Glutamatergic neuron (in vitro differentiated cells): ENCODE measurements around the gene SDCCAG8. TPM values are rescaled to one million over a fixed set of nuclear protein-coding genes. Genes with fewer than 3 reads are reported as not detected.
A peak's percentile ranks its signal among the peaks of the same experiment; 100 is the strongest.

Experiments used
- DNase-seq: peaks from one replicate; pipeline ENCODE4 v3.0.0; 2022
- H3K27ac Mint-ChIP-seq: one replicate; pipeline ENCODE4 v1.8.0; 2020; ENCODE audit warnings: mild to moderate bottlenecking, mixed read lengths, inconsistent platforms; ENCODE audit not compliant: unreplicated experiment
- H3K27me3 Mint-ChIP-seq: one replicate; pipeline ENCODE4 v1.8.0; 2020; ENCODE audit warnings: mild to moderate bottlenecking, moderate library complexity, mixed read lengths, inconsistent platforms; ENCODE audit not compliant: unreplicated experiment
- H3K36me3 Mint-ChIP-seq: one replicate; pipeline ENCODE4 v1.8.0; 2020; ENCODE audit warnings: mild to moderate bottlenecking, mixed read lengths, inconsistent platforms; ENCODE audit not compliant: unreplicated experiment
- H3K4me1 Mint-ChIP-seq: one replicate; pipeline ENCODE4 v1.8.0; 2020; ENCODE audit warnings: mild to moderate bottlenecking, low read depth, mixed read lengths, inconsistent platforms; ENCODE audit not compliant: unreplicated experiment
- H3K4me3 Mint-ChIP-seq: one replicate; pipeline ENCODE4 v1.8.0; 2020; ENCODE audit warnings: mild to moderate bottlenecking, mixed read lengths, inconsistent platforms; ENCODE audit not compliant: unreplicated experiment
- H3K9me3 Mint-ChIP-seq: one replicate; pipeline ENCODE4 v1.8.0; 2020; ENCODE audit warnings: mild to moderate bottlenecking, moderate library complexity, mixed read lengths, inconsistent platforms; ENCODE audit not compliant: unreplicated experiment
- total RNA-seq: library from RNA; stranded (reverse); fragmentation: NEBNext Ultra II Directional; extraction: Animal tissue kit (Norgen Biotek cat#: 25700); gene quantifications from one replicate; pipeline ENCODE4 v1.2.1, GENCODE V29; 2021; ENCODE audit not compliant: unreplicated experiment
- TF ChIP-seq, protein P1 (sequence below): fragments of 200-600 bp; sonication (generic); IDR thresholded peaks from one replicate; pipeline ENCODE4 v1.5.0; 2021; ENCODE audit not compliant: partially characterized antibody, unreplicated experiment

Gene SDCCAG8
- total RNA-seq, 1 donor from 2014 or later, result 52.8 TPM

GRCh38 chr1:243246916-243247315, 8.9 kb upstream of the SDCCAG8 start:
- peaks cover under 1% of the 10 kb centered on the region for H3K36me3 Mint-ChIP-seq
- TF ChIP-seq, protein P1, sequence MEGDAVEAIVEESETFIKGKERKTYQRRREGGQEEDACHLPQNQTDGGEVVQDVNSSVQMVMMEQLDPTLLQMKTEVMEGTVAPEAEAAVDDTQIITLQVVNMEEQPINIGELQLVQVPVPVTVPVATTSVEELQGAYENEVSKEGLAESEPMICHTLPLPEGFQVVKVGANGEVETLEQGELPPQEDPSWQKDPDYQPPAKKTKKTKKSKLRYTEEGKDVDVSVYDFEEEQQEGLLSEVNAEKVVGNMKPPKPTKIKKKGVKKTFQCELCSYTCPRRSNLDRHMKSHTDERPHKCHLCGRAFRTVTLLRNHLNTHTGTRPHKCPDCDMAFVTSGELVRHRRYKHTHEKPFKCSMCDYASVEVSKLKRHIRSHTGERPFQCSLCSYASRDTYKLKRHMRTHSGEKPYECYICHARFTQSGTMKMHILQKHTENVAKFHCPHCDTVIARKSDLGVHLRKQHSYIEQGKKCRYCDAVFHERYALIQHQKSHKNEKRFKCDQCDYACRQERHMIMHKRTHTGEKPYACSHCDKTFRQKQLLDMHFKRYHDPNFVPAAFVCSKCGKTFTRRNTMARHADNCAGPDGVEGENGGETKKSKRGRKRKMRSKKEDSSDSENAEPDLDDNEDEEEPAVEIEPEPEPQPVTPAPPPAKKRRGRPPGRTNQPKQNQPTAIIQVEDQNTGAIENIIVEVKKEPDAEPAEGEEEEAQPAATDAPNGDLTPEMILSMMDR, result no peak
- no peak overlapping the region for H3K4me3 Mint-ChIP-seq
- no peak overlapping the region for H3K27ac Mint-ChIP-seq
- H3K9me3 Mint-ChIP-seq, result peaks cover 4% of the 10 kb centered on the region
- H3K4me1 Mint-ChIP-seq, result peaks cover 20% of the 10 kb centered on the region
- no peaks in the 10 kb centered on the region for H3K27me3 Mint-ChIP-seq
- DNase-seq, result no peak

GRCh38 chr1:243247901-243248300, 7.9 kb upstream of the SDCCAG8 start:
- no peak for DNase-seq
- no peak overlapping the region for H3K4me3 Mint-ChIP-seq
- peaks cover 2% of the 10 kb centered on the region for H3K9me3 Mint-ChIP-seq
- TF ChIP-seq, protein P1, result no peak
- no peaks in the 10 kb centered on the region for H3K36me3 Mint-ChIP-seq
- H3K4me1 Mint-ChIP-seq, result peaks cover 21% of the 10 kb centered on the region
- no peak overlapping the region for H3K27ac Mint-ChIP-seq
- no peaks in the 10 kb centered on the region for H3K27me3 Mint-ChIP-seq

DNA sequence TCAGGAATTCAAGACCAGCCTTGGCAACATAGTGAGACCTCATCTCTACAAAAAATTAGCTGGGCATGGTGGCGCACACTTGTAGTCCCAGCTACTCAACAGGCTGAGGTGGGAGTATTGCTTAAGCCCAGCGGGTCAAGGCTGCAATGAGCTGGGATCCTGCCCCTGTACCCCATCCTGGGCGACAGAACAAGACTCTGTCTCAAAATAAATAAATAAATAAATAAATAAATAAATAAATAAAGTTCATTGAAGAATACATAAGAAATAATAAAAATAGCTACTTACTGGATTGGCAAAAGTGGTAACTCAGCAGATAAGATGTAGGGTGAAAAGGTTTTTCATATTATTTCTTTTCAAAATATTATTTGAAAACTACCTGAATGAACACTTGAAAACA, 6.6 kb upstream of the SDCCAG8 start:
- Mint-ChIP-seq H3K9me3 (peaks cover 4% of the 10 kb centered on the region), H3K27ac (no peak overlapping the region), H3K4me1 (peaks cover 21% of the 10 kb centered on the region), H3K36me3 (no peaks in the 10 kb centered on the region), H3K4me3 (no peak overlapping the region), H3K27me3 (peaks cover 1% of the 10 kb centered on the region)
- TF ChIP-seq, protein P1, result no peak
- DNase-seq, result no peak

GRCh38 chr1:243250102-243250501, 5.7 kb upstream of the SDCCAG8 start:
- H3K4me3 Mint-ChIP-seq, result peak overlapping the region; percentile 63
- no peak overlapping the region for H3K27ac Mint-ChIP-seq
- peaks cover 6% of the 10 kb centered on the region for H3K27me3 Mint-ChIP-seq
- peaks cover 21% of the 10 kb centered on the region for H3K4me1 Mint-ChIP-seq
- H3K36me3 Mint-ChIP-seq, result no peaks in the 10 kb centered on the region
- H3K9me3 Mint-ChIP-seq, result peaks cover 6% of the 10 kb centered on the region
- TF ChIP-seq, protein P1, result no peak
- DNase-seq, result no peak

DNA sequence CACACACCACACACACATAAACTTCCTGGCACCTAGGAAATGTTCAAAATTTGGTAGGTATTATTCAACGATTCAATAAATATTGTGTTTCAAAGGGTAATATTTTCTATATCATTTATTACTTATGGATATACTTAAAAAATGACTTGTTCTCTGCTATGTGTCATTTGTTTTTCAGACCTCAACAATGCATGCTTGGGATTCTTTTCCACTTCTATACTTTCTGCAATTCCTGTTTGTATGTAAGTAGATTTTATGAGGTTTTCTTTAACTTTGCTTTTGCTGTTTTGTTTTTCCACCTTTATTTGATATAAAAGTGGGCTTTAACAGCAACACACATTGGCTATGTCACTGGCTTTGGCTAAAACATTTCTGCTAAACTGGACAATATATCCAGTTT, 4.3 kb upstream of the SDCCAG8 start:
- Mint-ChIP-seq H3K4me1 (peaks cover 21% of the 10 kb centered on the region), H3K36me3 (no peaks in the 10 kb centered on the region), H3K27ac (peak overlapping the region; percentile 49), H3K4me3 (peak overlapping the region; percentile 86), H3K9me3 (peaks cover 14% of the 10 kb centered on the region), H3K27me3 (peaks cover 12% of the 10 kb centered on the region)
- no peak for DNase-seq
- TF ChIP-seq, protein P1, result no peak
